Measurements from ENCODE around the gene ANKRD28. TPM values are rescaled to one million over a fixed set of nuclear protein-coding genes. Genes with fewer than 3 reads are reported as not detected.

The ANKRD28 gene
- total RNA-seq (2016; rRNA removed; fragmentation: Illumina TruSeq; extraction: Trizol) (28.9 and 40.2 TPM in 2 replicates), polyA plus RNA-seq (2011; rRNA removed) (20.7 and 21.0 TPM in 2 replicates), polyA minus RNA-seq (2011; rRNA and poly(A)+ RNA removed; ENCODE audit: low replicate concordance) (40.3 and 73.4 TPM in 2 replicates), Bru-seq, nascent RNA (percentile 85 among the genes with signal in this experiment), BruChase-seq, experiment 1, labeled RNA remaining after a 6-hour chase (percentile 69 among the genes with signal in this experiment), BruChase-seq, experiment 2, labeled RNA remaining after a 2-hour chase (percentile 73 among the genes with signal in this experiment)
- 11.3 and 13.1 TPM in 2 replicates for total RNA-seq (2016; cell fraction: cytosol; rRNA removed; fragmentation: Illumina TruSeq; extraction: Trizol; ENCODE audit: low read depth)
- total RNA-seq (2016; cell fraction: insoluble cytoplasmic fraction; rRNA removed; fragmentation: Illumina TruSeq; extraction: Trizol) = 28.4 and 36.2 TPM in 2 replicates
- total RNA-seq (2016; cell fraction: membrane; rRNA removed; fragmentation: Illumina TruSeq; extraction: Trizol) = 11.2 and 14.5 TPM in 2 replicates
- total RNA-seq (2016; cell fraction: nucleus; rRNA removed; fragmentation: Illumina TruSeq; extraction: Trizol) = 41.2 and 46.8 TPM in 2 replicates
- 9.2 and 14.8 TPM in 2 replicates for polyA plus RNA-seq (2011; cell fraction: cytosol; rRNA removed)
- polyA plus RNA-seq (2011; cell fraction: nucleus; rRNA removed) = 30.1 TPM in 2 replicates
- polyA plus RNA-seq (2012) = 18.6 and 18.7 TPM in 2 replicates
- polyA plus RNA-seq (2016; cell fraction: cytosol; fragmentation: Illumina TruSeq; extraction: Trizol; ENCODE audit: low read depth) = 0.62 and 0.75 TPM in 2 replicates
- 23.3 and 24.0 TPM in 2 replicates for polyA plus RNA-seq (2016; cell fraction: insoluble cytoplasmic fraction; fragmentation: Illumina TruSeq; extraction: Trizol; ENCODE audit: low read depth)
- polyA plus RNA-seq (2016; cell fraction: membrane; fragmentation: Illumina TruSeq; extraction: Trizol; ENCODE audit: low read depth) = 3.1 and 4.0 TPM in 2 replicates
- polyA plus RNA-seq (2016; cell fraction: nucleus; fragmentation: Illumina TruSeq; extraction: Trizol; ENCODE audit: insufficient read depth, low read depth) = 32.5 and 40.7 TPM in 2 replicates
- polyA minus RNA-seq (2011; cell fraction: cytosol; rRNA and poly(A)+ RNA removed) = 19.9 TPM in 2 replicates
- polyA minus RNA-seq (2011; cell fraction: nucleus; rRNA and poly(A)+ RNA removed) = 106 and 111 TPM in 2 replicates
- long read RNA-seq, experiment 1, partial matches to known transcripts = 0 of 2 reads
- long read RNA-seq, experiment 1, other reads (novel, unspliced or antisense) = 2 of 2 reads
- long read RNA-seq, experiment 2, partial matches to known transcripts = 1 of 14 reads
- long read RNA-seq, experiment 2, other reads (novel, unspliced or antisense) = 13 of 14 reads

DNA sequence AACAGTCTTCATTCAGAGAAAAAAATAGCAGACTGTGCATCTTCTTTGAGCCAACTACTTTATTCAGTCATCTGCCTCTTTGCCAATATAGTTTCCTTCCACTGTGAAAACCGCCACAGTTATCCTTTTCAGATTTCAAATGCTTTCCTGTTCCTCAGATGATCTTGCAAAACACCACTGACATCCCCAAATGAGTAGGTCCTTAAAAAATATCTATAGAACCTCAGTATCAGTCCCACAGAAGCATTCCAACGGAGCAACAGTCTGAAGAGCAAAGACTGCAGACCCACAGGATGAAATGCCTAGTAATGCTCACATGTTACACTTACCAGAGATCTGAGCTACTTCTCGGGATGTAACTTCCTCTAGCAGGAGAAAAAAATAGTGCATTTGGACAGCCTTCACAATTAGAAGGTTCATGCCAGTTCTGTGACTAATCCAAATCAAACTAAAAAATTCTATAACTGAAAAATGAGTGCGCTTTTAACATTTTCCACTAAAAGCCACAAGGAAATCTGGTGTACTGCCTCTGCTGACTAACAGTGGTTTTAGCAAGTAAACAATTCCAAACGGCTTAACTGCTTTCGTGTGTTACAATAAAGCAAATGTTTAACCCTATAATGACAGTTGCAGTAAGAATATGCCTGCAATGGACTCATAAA, at the start of gene ANKRD28:
Gene ANKRD28, minus strand, starts transcription at position 338 of the 662 bp plus-strand sequence. CDS start 1,458 bp downstream, outside the sequence.
- peak within 1 kb of the TSS; percentile 66 for H3K4me2 ChIP-seq (ENCODE audit: low read depth, low read length)
- ChIA-PET CTCF (ENCODE audit: low intra/inter-chr PET ratio, low total read pairs) (no interaction called here), POLR2A (interaction anchor here (1.2 kb wide), 1 partner anchor 29 kb away, joined by 3 read pairs; no protein-coding TSS in a partner anchor)
- peak; percentile 58 for DNase-seq (ENCODE audit: low spot score)
- H3K9ac ChIP-seq (ENCODE audit: insufficient read depth, low read depth, low read length) = peak within 1 kb of the TSS; percentile 40; the same call in 1 of the 2 replicates
- H3K9me3 ChIP-seq (ENCODE audit: low read length) = no peaks in the 10 kb centered on the region
- intact Hi-C loops (cut with micrococcal nuclease; ENCODE audit: unreplicated experiment) = loop anchor here (10.0 kb wide), 1 partner anchor 193 kb away; the partner anchor contains the start of genes BTD and HACL1
- in situ Hi-C loops (cut with HindIII; ENCODE audit: extremely low pct_ligation_motif_present, low pct_unique_long_range_greater_than_20kb) = no loop called here
- WGBS (ENCODE audit: low lambda C conversion rate) = 10% methylated on average over 6 of the region's 6 CpGs
- H3K4me3 ChIP-seq (replicated peaks in 1 of 3; ENCODE audit: insufficient read depth in 1 of 3, low read depth in 2 of 3, low read length in 3 of 3) = peak within 1 kb of the TSS; percentile 8 to 56 (median 20); a peak in 4 of 6 replicates
- no peaks in the 10 kb centered on the region for H3K27me3 ChIP-seq (ENCODE audit: control insufficient read depth in 1 of 2, insufficient read depth in 2 of 2, low read length in 2 of 2)
- peaks cover 32% of the 10 kb centered on the region for H3K79me2 ChIP-seq (ENCODE audit: insufficient read depth, low read length)
- peak within 1 kb of the TSS; percentile 64 for H3K27ac ChIP-seq (ENCODE audit: extremely low read length, insufficient read depth, low read length)
- no TSS peak for BruUV-seq (replicated peaks)
- peak; percentile 95 for ATAC-seq
- peak within 1 kb of the TSS; percentile 31 for H2AFZ ChIP-seq (ENCODE audit: low read length)
- H4K20me1 ChIP-seq (ENCODE audit: insufficient read depth, low read length) = 0 out of 2 replicates have a peak, but pooled peaks cover 3% of the 10 kb centered on the region
- no peaks in the 10 kb centered on the region for H3K36me3 ChIP-seq (replicated peaks in 1 of 2; ENCODE audit: control insufficient read depth in 1 of 2, insufficient read depth in 2 of 2, low read length in 2 of 2)
- peak; percentile 76 for FAIRE-seq
- peaks cover 27% of the 10 kb centered on the region for H3K4me1 ChIP-seq (ENCODE audit: insufficient read depth, low read length)
- TF ChIP-seq, protein P1, sequence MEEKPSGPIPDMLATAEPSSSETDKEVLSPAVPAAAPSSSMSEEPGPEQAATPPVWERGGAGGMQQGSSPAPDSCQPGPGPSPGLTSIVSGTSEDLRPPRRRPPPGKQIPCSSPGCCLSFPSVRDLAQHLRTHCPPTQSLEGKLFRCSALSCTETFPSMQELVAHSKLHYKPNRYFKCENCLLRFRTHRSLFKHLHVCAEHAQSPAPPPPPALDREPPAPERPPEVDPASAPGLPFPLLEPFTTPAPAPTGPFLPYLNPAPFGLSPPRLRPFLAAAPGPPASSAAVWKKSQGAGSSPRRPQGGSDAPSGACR (CRISPR knock-in tag; IDR thresholded peaks at IDR 0.05) = no peak
- TF ChIP-seq, protein P2, sequence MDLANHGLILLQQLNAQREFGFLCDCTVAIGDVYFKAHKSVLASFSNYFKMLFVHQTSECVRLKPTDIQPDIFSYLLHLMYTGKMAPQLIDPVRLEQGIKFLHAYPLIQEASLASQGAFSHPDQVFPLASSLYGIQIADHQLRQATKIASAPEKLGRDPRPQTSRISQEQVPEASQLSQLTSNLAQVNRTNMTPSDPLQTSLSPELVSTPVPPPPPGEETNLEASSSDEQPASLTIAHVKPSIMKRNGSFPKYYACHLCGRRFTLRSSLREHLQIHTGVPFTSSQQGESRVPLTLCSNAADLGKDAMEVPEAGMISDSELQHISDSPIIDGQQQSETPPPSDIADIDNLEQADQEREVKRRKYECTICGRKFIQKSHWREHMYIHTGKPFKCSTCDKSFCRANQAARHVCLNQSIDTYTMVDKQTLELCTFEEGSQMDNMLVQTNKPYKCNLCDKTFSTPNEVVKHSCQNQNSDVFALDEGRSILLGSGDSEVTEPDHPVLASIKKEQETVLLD (CRISPR knock-in tag; IDR thresholded peaks at IDR 0.05; ENCODE audit: low read depth) = no peak
- TF ChIP-seq HNRNPLL (IDR thresholded peaks at IDR 0.05; ENCODE audit: low read depth, low read length, poor library complexity, severe bottlenecking) = no peak
- peak; percentile 32; the same call in 1 of the 2 replicates for TF ChIP-seq ELF3 (CRISPR knock-in tag; IDR thresholded peaks at IDR 0.05)
- no peak for TF ChIP-seq ZNF510 (CRISPR knock-in tag; IDR thresholded peaks at IDR 0.05; ENCODE audit: low read depth)
- TF ChIP-seq ZNF589 (CRISPR knock-in tag; conservative IDR thresholded peaks at IDR 0.05) = no peak
- TF ChIP-seq ZNF256 (CRISPR knock-in tag; conservative IDR thresholded peaks at IDR 0.05) = no peak
- no peak for TF ChIP-seq CREB1 (IDR thresholded peaks at IDR 0.05)
- TF ChIP-seq CREB1 (CRISPR knock-in tag; IDR thresholded peaks at IDR 0.05) = 0 out of 2 replicates have a peak, but pooled peaks have one; percentile 28
- TF ChIP-seq ARHGAP35 (CRISPR knock-in tag; IDR thresholded peaks at IDR 0.05; ENCODE audit: borderline replicate concordance) = no peak
- TF ChIP-seq RXRB (CRISPR knock-in tag; IDR thresholded peaks at IDR 0.05; ENCODE audit: borderline replicate concordance) = peak; percentile 7; the same call in 1 of the 2 replicates

Data from HepG2 (cell line).